ENCODE measurements around the gene CBFA2T3.

GRCh38 chr16:88894681-88895300, 82.2 kb downstream of the CBFA2T3 start:
- TF ChIP-seq CTCF (IDR thresholded peaks at IDR 0.05) (no peak), POLR2A (IDR thresholded peaks at IDR 0.05) (no peak)
